DMS79 treated with DMSO at 0.1 percent for 48 hours (cell line): ENCODE results near the gene JAG2.

Experiments used
- DNase-seq: peaks from one replicate; lab custom pipeline; 2025; lab: John Stamatoyannopoulos, UW

Gene JAG2

DNA sequence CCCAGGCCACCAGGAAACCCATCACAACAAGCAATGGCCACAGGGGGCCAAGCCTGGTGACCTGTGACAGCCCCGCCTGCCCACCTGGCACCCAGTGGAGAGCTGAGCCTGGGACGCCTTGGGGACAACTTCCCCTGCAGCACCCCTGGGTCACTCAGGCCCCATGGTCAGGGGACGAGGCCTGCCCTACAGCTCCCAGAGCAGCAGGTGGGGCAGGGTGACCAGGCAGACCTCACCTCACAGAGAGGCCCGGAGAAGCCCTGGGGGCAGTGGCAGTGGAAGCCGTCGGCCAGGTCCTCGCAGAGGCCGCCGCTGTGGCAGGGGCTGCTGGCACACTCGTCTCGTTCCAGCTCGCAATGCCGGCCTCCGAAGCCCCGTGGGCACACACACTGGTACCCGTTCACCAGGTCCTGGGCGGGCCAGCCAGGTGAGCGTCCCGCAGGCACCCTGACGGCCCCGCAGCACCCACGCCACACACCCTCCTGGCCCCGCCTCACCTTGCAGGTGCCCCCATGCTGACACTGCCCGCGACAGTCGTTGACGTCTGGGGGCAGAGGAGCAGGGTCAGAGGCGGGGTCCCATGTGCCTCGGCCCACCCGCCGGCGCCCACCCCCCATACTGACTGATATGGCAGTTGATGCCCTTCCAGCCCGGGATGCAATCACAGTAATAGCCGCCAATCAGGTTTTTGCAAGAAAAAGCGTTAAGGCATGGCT lies 18.1 kb downstream of the JAG2 start:
- no peak for DNase-seq

DNA sequence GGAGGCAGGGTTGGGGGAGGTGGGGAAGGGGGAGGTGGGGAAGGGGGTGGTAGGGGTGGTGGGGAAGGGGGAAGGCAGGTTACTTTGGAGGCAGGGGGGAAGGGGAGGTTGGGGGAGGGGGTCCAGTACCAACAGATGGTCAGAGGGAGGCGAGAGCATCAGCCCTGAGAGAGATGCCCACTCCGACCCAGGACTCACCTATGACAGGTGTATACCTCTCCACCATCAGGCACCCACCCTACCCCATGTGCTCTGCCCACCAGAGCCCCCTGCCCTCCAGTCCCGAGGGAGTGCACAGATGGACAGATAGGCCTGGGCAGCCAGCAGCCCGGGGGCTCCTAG lies 18.6 kb downstream of the JAG2 start:
- DNase-seq: no peak

DNA sequence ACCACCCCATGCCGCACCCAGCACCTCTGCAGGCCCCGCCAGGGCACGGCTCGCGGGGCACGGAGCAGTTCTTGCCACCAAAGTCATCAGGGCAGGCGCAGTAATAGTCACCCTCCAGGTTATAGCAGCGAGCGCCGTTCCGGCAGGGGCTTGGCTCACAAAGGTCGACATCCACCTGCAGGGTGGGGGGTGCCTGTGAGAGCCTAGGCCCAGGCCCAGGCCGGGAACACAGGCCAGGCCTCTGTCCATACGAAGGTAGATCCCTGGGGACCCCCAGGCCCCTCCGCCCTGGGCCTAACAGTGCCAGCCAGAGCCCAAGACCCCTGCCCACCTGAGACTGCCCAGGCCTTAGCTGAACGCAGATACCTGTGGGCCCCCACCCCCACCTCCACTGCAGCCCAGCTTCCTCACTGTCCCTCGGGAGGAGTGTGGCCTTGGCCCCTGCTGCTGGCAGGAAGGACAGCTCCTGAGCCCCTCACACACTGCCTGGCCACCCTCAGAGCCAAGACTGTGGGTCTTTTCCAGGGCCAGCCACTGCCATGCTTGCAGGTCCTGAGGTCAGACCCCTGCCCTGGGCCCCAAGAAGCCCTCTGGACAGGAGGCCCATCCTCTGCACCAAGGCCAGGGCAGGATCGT lies 19.3 kb downstream of the JAG2 start:
- DNase-seq: no peak

DNA sequence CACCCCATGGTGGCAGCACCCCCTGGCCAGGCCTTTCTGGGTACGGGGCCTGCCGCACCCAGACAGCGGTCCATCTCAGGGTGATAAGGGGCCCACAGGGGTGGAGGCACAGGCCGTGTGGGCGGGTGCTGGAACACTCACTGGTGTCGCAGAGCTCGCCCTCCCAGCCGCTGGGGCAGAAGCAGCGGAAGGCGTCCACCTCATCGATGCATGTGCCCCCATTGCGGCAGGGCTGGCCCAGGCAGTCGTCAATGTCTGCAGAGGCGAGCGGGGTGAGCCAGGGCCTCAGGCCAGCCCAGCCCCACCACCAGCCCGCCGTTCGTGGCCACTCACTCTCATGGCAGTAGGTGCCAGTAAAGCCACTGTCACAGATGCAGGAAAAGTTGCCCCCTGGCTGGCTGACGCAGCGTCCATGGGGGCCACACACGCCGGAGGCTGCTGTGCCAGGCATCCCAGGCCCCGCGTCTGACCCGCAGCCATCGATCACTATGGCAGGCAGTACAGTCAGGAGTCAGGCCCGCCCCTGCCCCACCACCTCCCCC lies 19.9 kb downstream of the JAG2 start:
- no peak for DNase-seq

DNA sequence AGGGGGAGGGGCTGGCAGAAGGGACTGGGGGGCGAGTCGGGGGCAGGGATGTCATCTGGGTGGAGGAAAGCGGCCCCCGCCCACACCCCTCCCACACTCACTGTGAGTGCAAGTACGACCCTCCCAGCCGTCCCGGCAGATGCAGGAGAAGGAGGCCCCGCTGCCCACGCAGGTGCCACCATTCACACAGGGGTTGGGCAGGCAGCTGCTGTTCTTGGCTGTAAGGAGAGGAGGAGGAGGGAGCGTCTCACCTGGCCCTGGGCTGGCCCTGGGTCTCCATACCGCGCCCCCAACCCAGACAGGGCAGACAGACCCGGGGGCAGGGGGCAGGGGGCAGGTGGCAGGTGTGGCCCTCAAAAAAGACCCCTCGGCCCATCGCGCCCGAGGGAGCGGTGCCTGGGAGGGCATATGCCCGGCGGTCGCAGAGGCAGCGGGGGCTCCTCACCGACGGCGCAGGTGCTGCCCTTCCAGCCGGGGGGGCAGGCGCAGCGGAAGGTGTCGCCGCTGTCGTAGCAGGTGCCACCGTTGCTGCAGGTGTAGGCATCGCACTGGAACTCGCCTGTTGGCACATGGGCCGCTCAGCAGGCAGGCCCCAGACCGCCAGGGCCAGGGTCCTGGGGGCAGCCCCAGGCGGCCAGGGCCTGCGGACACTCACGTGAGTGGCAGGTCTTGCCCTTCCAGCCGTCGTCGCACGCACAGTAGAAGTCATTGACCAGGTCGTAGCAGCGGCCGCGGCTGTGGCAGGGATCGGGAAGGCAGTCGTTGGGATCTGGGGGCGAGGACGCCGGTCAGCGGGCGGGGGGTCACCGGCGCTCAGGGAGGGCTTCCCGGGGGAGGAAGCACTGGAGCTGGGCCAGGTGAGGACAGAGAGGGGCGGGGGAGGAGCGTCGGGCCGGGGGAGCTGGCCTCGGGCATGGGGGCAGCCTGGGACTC lies 20.6 kb downstream of the JAG2 start:
- no peak for DNase-seq

DNA sequence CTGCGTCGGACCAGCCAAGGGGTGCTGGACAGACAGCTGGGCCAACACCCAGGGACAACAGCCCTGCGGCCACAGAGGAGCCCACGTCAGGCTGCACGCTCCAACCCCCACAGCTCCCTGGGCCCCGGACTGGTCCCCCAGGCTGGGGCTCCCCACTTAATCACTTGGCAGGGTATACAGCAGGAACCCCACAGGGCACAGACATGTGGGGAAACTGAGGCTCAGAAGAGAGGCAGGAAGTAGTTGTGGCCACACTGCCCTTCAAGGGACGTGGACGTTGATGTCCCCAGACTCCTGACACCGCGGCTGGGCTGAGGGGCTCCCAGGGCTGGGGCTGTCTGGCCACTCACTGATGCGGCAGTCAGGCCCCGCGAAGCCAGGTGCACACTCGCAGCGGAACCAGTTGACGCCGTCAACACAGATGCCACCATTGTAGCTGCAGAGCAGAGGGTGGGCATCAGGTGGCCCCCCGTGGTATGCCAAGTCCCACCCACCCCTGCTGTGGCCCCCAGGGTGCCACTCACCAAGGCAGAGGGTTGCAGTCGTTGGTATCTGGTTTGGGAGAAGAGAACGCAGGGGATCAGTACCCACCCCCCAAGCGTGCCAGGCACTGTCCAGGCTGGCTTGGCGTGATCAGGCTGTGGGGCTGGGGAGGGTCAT lies 21.5 kb downstream of the JAG2 start:
- DNase-seq: no peak

DNA sequence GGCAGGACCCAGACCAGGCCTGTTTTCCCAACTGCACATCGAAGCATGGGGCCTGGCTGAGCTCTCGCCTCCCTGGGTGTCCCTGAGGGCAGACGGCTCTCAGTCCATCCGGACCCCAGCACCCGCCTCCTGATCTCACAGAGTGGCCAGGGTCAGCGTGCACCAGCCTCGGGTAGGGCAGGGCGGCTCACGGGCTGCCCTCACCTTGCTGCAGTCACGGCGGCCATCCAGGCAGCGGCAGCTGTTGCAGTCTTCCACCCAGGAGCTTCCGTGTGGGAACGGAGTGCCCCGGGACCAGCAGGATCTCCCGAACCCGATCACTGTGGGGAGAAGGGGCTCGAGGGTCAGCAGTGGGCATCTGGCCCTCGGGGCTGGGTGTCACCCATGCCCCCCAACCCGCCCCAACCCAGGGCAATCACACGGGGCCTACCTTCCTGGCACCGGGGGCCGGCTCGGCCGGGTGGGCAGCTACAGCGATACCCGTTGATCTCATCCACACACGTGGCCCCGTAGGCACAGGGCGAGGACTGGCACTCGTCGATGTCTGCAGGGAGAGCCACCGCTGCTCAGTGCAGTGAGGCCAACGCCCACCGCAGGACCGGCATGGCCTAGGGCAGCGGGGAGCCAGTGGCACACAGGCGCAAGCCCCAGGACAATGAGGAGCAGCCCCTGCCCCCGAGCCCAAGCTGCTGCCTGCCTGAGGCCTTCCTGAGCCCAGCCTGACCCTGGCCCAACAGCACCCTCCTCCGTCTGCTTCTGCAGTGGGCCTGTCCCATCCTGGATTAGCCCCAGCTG lies 22.2 kb downstream of the JAG2 start:
- DNase-seq: no peak

DNA sequence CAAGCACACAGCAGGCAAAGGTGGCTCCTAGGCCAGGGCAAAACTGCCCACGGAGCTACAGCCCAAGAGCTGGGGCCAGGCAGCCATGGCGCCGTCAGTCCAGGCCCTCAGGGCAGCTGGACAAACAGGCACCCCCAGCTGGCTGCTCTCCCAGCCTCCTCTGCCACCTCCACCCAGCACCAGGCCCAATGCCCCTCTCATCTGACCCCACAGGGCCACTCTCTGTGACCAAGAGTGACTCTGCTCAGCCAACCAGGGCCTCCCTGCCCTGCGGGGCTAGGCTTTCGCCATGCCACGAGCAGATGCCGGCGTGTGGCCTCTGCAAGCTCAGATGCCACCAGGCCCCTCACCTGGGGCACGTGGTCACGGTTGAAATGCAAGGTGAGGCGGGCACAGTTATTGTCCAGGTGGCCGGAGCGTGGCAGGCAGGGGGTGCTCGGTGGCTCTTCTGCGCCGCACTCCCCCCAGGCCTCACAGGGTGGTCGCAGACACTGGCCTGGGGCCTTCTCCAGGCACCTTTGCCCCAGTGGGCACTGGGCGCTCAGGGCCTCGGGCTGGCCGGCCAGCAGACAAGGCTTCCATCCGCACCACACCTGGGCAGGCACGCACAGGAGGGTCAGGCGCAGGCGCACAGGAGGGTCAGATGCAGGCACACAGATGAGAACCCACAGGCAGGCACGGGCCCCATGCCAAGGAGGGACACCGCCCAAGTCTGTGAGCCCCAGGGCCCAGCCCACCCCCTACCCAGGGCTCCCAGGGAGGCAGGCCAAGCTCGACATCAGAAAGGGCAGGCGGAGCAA lies 23.0 kb downstream of the JAG2 start:
- no peak for DNase-seq

DNA sequence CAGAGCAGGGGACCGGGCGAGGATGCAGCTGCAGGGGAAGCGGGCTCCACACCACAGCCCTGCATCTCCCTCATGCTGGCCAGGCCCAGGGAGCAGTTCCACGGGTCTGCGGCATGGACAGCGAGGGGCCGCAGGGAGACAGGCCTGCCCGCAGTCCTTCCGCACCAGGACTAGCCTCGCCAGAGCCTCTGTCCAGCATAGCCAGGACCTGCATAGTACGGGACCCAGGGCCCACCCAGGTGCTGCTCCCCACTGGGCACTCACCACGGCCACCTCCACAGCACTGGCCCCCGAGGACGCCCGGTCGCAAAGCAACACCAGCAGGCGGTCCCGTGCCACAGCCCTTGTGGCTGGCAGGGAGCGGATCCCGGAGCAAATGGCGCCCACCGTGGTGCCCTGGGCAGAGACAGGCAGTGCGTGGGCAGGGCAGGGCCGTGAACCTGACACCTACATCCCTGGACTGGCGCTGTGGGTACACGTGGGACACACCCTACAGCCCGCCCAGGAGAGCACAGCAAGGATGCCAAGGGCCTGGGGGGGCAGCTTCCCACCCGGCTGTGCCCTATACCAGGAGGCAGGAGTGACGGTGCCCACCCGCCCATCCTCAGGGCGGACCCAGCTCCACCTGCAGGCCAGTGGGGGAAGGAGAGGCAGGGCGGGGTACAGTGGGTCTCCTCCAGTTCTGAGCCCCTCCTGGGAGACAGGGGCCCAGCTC lies 23.8 kb downstream of the JAG2 start:
- no peak for DNase-seq

DNA sequence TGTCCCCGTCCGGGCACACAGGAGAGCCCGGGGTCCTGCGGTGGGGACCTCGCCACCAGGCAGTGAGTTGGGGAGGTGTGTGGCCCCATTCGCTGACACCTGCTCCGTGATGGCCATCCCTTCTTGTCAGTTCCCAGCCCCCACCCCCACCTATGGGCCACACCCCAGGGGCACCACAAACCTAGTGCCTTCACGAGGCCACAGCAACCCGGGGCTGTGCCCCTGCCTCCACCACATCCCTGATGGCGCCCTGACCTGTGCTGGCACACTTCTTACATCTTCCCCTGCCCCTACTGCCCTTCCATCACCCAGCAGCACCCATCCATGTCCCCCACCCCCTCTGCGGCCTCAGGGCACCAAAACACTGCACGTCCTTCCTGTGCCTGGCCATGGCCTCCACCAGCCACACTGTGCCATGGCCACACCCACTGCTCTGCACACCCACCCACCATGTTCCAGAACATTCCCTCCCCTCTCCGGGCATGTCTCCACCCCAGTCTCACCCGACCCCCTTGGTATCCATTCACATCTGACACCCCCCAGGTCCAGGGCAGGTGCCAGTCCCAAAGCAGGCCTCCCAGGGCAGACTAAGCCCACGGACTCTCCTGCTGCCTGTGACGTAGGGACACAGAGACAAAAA lies 24.4 kb downstream of the JAG2 start:
- DNase-seq: no peak

DNA sequence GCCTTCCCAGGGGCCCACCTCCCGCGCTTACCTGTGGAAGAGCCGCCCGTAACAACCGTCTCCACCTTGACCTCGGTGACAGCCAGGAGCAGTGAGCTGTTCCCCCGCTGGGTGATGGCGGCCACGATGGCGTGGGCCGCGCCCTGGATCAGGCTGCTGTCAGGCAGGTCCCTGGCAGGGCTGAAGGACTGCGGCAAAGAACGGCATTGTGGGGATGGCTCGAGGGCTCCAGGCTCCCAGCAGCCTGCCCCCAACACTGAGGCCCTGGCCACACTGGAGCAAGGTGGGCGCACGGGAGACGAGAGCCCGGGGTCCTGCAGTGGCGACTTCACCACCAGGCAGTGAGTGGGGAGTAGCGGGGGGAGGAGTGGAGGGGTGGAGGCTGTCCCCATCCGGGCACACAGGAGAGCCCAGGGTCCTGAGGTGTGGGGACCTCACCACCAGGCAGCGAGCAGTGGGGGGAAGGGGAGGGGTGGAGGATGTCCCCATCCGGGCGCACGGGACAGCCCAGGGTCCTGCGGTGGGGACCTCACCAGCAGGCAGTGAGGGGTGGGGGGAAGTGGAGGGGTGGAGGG lies 25.0 kb downstream of the JAG2 start:
- no peak for DNase-seq

DNA sequence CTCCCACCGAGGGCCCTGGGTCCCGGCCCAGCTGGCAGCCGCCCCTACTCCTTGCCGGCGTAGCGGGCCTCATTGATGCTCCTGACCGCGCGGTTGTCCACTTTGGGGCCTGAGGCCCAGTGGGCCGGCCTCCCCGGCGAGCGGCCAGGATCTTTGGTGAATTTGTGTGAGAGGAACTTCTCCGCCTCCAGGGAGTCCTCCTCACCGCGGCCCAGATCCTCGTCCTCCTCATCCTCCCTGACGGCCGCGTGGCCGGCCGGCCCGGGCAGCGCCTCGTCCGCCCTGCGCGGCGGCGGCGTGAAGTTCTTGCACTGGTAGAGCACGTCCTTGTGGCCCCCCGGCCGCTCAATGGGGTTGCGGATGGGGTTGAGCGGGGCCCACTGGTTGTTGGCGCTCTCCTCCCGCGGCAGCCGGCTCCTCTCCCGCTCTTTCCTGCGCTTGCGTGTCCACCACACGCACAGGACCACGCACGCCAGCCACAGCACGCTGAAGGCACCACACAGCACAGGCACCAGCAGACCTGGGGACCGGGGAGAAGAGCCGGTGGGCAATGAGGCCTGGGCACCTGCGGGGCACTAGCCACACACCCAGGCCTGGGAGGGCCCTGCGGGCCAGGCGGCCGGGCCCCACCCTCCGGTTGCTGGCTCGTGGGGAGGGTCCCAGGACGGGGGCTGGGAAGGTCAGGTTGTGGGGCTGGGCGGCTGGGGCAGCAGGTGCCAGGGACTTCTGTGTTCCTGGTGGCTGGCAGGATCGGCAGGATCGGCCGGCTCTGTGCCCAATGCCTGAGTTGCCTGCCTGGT lies 25.7 kb downstream of the JAG2 start:
- DNase-seq: no peak

DNA sequence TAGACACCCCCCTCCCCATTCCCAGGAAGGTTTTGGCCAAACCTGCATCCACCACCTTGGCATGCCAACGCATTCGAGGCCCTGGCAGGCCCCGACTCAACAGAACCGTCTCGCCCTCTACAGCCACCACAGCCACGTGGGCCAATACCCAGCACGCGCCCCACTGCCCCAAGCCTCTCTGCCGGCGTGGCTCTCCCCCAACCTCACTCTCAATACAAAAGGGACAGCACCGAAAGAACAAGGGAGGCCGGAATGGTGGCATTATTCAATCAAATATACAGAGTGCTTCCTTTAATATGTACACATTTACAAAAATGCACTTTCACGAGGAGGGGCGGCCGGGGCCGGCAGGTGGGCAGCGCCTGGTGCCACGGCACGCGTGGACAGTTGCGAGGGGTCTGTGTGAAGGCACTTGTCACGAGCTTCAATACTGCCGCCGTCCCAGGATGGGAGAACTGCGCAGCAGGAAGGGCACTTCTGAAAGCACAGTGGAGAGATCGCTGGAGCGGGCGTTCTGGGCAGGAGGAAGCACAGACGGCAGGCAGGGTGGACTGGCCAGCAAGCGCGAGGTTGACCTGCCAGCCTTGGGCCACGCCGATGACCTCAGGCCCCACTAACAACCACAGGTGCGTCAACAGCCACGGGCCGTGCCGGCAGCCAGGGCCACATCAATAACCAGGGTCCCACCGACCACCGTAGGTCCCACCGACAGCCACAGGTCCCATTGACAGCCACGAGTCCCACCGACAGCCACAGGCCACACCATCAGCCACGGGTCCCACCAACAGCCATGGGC lies 26.9 kb downstream of the JAG2 start:
- no peak for DNase-seq

DNA sequence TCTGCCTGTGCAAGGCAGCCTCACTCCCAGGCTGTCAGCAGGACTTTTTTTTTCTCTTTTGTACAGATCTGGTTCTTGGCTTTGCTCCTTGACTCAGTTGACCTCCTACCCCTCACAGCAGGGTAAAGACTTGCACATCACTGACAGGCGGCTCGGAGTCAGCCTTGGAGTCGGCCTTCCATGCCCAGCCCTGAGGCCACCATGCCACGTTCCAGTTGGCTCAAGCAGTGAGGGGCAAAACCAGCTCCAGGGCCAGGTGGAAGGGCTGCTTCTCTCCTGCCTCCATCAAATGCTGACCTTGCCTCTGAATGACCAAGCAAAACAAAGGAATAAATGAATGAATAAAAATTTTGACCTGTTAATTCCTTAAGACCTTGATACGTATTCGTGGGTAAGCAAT lies 27.6 kb downstream of the JAG2 start:
- DNase-seq: no peak

DNA sequence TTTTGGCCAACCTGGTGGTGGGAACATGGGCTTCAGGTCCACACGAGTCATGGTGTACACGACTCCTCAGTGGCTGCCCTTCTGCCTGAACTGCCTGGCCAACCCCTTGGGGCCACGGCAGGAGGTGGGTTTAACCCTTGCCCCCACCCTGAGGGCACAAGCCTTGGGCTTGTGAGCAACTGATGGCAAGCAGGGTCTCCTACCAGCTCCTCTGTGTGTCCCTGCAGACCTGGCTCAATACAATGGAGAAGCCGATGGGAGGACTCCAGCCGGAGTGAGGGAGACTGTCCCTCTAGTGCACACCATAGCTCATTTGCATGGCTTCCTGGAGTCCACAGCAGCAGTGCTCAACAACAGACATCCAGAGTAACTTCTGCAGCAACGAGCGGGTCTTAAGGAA lies 28.0 kb downstream of the JAG2 start:
- no peak for DNase-seq

DNA sequence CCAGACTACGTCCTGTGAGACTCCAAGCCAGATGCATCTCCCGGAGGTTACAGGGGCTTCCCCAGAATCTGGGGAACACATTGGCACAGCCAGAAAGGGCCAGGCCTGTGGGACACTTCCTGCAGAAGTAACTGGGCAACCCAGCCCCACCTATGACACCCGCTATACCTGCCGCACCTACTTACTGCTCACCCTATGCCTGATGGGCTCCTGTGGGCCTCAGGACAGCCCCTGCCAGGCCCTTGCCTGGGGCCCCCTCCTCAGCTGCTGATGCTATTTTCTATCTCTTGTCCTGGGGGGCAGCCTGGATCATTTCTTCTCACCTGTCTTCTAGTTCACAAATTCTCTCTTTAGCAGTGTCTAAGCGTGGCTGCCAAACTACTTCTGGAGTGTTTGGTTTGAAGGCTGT lies 28.7 kb downstream of the JAG2 start:
- no peak for DNase-seq

DNA sequence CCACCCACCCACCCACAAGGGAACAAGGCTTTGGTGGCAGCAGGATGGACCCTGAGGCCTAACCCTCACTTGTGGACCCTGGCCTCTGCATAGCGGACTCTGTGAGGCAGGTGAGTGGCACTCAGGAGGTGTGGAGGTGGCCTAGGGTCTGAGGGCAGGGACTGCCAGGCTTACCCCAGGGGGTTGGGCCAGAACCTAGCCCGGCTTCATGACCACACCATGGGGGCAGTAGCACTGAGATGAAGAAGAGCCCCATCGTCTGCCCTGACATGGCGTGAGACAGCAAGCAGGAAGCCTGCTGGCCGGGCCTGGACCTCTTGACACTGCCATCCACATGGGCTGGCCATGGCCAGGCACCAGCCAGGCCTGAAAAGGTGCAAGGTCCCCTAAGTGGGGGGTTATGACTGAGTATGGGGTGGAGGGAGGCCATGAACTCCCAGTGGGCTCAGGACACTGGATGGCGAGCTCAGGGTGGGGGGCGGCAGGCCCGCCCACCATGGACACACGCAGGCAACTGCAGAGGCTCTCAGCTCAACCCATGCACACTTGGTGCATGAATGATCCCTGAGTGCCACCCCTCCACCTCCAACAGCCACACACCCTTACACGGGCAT lies 29.3 kb downstream of the JAG2 start:
- no peak for DNase-seq
